ENCODE results near the gene EFCAB8.

EFCAB8 gene

DNA sequence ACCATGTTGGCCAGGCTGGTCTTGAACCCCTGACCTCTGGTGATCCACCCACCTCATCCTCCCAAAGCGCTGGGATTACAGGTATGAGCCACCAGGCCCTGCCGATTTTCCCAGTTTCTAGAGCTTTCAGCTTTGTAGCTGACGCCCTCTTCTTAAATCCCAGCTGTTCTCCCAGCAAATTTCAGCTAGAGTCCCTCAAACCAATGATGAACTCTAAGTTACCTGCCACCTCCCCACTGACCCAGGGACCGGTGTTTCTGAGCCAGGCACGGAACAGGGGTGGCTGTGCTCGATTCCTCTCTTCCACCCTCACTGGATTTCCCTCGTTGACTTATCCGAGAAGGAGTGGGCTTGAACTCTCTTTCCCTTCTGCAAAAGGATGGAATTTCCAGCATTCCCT lies 106.4 kb downstream of the EFCAB8 start:
- TF ChIP-seq, protein P1, sequence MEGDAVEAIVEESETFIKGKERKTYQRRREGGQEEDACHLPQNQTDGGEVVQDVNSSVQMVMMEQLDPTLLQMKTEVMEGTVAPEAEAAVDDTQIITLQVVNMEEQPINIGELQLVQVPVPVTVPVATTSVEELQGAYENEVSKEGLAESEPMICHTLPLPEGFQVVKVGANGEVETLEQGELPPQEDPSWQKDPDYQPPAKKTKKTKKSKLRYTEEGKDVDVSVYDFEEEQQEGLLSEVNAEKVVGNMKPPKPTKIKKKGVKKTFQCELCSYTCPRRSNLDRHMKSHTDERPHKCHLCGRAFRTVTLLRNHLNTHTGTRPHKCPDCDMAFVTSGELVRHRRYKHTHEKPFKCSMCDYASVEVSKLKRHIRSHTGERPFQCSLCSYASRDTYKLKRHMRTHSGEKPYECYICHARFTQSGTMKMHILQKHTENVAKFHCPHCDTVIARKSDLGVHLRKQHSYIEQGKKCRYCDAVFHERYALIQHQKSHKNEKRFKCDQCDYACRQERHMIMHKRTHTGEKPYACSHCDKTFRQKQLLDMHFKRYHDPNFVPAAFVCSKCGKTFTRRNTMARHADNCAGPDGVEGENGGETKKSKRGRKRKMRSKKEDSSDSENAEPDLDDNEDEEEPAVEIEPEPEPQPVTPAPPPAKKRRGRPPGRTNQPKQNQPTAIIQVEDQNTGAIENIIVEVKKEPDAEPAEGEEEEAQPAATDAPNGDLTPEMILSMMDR (IDR thresholded peaks at IDR 0.05; ENCODE audit: control insufficient read depth, extremely low read depth, insufficient read depth), result no peak
- H3K4me3 ChIP-seq (ENCODE audit: low read depth, low read length), result no peak overlapping the region
- no peak for DNase-seq (ENCODE audit: low read depth)

DNA sequence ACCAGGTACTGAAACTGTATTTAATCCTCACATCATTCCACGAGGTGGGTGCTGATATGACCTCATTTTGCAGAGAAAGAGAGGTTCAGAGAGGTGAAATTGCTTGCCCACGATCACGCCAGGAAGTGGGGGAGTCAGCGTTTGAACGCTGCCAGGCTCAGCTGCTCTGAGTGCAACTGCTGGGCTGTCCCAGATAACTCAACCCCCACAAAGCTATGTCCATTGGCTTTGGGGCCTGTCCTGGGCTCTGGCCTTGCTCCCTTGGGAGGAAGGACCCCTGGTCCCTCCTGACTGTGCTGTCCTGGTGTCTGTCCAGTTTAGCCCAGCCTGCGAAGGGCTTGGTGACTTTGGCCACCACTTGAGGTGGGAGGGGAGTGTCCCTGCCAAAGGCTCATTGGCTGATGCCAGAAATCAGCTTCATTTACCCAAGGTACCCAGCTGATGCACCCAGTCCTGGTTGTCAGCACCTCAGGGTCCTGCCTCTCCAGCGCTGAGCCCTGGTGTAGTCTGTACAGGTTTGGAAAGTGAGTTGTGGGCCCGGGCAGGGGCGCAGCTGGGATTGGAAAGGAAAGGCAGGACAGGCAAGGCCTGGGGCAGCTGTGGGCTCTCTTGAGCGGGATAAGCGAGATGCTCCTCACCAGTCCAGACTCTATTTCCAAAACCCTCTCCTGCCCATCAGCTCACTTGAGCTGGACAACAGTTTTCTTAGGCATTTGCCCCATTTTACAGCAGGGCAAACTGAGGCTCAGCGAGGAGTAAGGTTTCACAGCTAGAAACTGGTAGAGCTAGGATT lies 107.1 kb downstream of the EFCAB8 start:
- no peak overlapping the region for H3K4me3 ChIP-seq (ENCODE audit: low read depth, low read length)
- DNase-seq (ENCODE audit: low read depth), result no peak
- TF ChIP-seq, protein P1 (IDR thresholded peaks at IDR 0.05; ENCODE audit: control insufficient read depth, extremely low read depth, insufficient read depth), result no peak

DNA sequence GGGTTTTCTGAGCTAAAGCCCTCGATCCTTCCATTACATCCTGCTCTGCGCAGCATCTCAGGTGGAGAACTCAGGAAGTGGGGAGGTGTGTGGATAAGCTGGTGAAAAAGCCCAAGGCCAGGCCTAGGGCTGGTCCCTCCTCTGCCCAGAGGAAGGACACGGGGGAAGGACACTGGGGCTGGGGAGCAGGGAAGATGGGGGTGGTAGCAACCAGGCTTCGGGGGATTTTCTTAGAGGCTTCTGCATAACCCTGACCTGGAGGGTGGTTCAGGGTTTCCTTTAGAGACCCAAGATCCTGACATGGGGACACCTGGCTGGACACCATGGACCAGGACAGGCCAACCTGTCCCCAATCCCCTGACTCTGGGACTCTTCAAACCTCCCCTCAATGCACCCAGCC lies 107.7 kb downstream of the EFCAB8 start:
- H3K4me3 ChIP-seq (ENCODE audit: low read depth, low read length), result no peak overlapping the region
- TF ChIP-seq, protein P1 (IDR thresholded peaks at IDR 0.05; ENCODE audit: control insufficient read depth, extremely low read depth, insufficient read depth), result no peak
- no peak for DNase-seq (ENCODE audit: low read depth)

DNA sequence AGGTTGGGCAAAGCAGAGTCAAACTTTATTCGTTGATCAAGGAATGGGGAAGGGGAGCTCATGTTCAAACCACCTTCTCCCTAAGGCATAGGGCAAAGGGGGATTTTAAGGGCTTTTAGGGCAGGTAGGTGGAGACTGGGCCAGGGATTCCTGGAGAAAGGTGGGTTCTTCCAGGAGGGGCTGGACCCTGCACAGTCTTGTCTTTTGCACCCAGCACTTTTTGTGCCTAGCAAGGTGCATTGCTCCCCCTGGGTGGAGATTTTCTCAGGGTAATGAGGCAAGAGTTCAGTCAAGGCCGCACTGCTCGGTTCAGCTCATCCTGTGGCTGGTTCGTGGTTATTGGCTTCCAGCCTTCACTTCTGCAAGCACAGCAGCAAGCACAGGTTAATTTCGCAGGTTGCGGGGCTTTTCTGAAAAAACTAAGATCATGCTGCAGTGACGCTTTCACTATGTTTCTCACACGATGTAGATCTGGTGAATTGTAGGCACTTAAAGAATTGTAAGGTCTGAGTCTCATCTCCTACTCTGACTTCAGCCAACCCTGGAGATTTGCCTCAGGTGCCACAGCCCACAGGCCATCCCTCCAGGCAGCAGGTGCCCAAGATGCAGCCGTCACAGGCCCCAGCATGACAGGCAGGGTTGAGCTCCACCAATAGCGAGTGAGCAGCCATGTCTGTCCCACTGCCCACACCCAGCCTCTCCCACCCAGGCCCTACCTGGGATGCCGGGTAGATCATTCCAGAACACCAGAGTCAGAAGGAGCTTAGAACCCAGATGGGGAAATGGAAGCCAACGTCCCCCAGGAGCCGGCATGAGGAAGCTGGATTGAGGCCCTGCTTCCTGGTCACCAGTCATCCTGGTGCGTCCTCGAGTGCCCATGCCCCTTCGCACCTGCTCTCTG lies 108.4 kb downstream of the EFCAB8 start:
- no peak for DNase-seq (ENCODE audit: low read depth)
- no peak overlapping the region for H3K4me3 ChIP-seq (ENCODE audit: low read depth, low read length)
- TF ChIP-seq, protein P1 (IDR thresholded peaks at IDR 0.05; ENCODE audit: control insufficient read depth, extremely low read depth, insufficient read depth), result no peak

DNA sequence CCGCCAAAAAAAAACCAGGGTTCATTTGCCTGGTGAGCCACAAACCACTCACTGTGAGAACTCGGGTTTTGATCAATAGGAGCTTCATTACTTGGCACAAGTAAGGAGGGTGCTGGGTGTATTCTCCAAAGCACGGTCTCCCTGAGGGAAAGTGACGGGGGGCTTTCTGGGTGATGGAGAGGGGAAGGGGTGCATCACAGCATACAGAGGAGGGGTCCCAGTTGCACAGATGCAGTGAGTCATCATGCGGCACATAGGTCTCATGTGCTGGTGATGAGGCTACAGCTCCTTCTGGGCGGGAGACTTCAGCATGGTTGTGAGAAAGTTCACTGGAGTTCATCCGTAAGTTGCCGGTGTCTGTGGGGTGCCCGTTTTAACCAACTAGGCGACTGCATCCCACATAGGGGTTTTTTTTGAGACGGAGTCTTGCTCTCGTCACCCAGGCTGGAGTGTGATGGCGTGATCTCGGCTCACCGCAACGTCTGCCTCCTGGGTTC lies 109.3 kb downstream of the EFCAB8 start:
- DNase-seq (ENCODE audit: low read depth), result no peak
- no peak overlapping the region for H3K4me3 ChIP-seq (ENCODE audit: low read depth, low read length)
- TF ChIP-seq, protein P1 (IDR thresholded peaks at IDR 0.05; ENCODE audit: control insufficient read depth, extremely low read depth, insufficient read depth), result no peak

DNA sequence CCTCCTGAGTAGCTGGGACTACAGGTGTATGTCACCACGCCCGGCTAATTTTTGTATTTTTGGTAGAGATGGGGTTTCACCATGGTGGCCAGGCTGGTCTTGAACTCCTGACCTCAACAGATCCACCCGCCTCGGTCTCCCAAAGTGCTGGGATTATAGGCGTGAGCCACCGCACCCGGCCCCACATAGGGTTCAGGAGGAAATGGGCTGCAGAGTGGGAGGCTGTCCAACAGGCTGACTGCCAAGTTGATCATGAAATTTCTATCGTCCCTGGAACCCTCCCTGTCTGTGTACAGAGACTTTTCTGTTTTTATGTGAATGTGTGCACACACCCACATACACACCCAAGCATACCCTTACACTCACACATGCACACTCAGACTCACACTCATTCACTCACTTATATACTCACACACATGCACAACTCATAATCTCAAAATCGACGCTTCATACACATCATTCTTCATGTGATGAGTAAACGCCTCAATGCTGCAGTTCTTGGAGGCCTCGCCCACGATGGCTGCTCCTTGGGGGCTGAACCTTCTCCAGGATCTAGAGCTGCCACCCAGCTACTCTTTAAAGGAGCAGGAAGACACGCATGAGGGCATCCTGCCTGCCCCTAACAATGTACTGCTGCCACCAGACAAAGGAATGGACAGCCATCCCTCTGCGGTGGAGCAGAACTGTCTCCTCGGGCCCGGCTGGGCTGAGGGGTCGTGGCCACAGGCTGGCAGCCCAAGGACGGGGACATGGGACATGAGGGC lies 109.9 kb downstream of the EFCAB8 start:
- no peak for DNase-seq (ENCODE audit: low read depth)
- TF ChIP-seq, protein P1 (IDR thresholded peaks at IDR 0.05; ENCODE audit: control insufficient read depth, extremely low read depth, insufficient read depth), result no peak
- H3K4me3 ChIP-seq (ENCODE audit: low read depth, low read length), result no peak overlapping the region

Measured in LNCaP clone FGC (cell line).